PC-9 (cell line): ENCODE data around the gene KRT79. TPM values are rescaled to one million over a fixed set of nuclear protein-coding genes. Genes with fewer than 3 reads are reported as not detected.

Experiments
- BruUV-seq: library from RNA; stranded (reverse); fragments of 400-500 nt; replicated peaks from 2 replicates; lab custom pipeline; 2021; lab: Mats Ljungman, UMichigan
- CTCF ChIA-PET: fragments of 300-600 bp; sonication (Branson Sonifier 250); formaldehyde crosslinking; loops from one replicate; lab custom pipeline; 2022; ENCODE audit warnings: antibody characterized with exemption; lab: Charles Lee
- POLR2A ChIA-PET: fragments of 300-600 bp; sonication (Branson Sonifier 250); formaldehyde crosslinking; loops from one replicate; lab custom pipeline; 2022; ENCODE audit warnings: antibody characterized with exemption; ENCODE audit not compliant: unreplicated experiment; lab: Charles Lee
- DNase-seq, 2 experiments: peaks; one replicate each; pipeline versions ENCODE4 v3.0.0 to v3.0.0-alpha.2; 2015 to 2022; ENCODE audit warnings: mixed read lengths in 1 of 2
- H2AFZ ChIP-seq: fragments of 200-600 bp; sonication (generic); 2 replicates; pipeline ENCODE4 v1.8.1; 2017; ENCODE audit warnings: antibody characterized with exemption
- H3F3A ChIP-seq: fragments of 200-600 bp; sonication (generic); 2 replicates; pipeline ENCODE4 v1.8.1; 2017; ENCODE audit warnings: antibody characterized with exemption, mild to moderate bottlenecking, low read depth; ENCODE audit not compliant: insufficient read depth
- H3K27ac ChIP-seq: fragments of 200-600 bp; sonication (generic); 2 replicates; pipeline ENCODE4 v1.6.1; 2016; ENCODE audit warnings: mixed run types
- H3K27me3 ChIP-seq: fragments of 200-600 bp; sonication (generic); 2 replicates; pipeline ENCODE4 v1.6.1; 2016; ENCODE audit warnings: low read depth, mixed run types; ENCODE audit not compliant: insufficient read depth
- H3K36me3 ChIP-seq: fragments of 200-600 bp; sonication (generic); 2 replicates; pipeline ENCODE4 v1.6.1; 2016; ENCODE audit warnings: low read depth, mixed run types
- H3K4me1 ChIP-seq: fragments of 200-600 bp; sonication (generic); replicated peaks from 2 replicates; pipeline ENCODE4 v1.6.1; 2016; ENCODE audit warnings: mixed run types; ENCODE audit not compliant: insufficient read depth
- H3K4me2 ChIP-seq: fragments of 200-600 bp; sonication (generic); 2 replicates; pipeline ENCODE4 v1.6.1; 2017; ENCODE audit warnings: mixed run types
- H3K4me3 ChIP-seq: fragments of 200-600 bp; sonication (generic); 2 replicates; pipeline ENCODE4 v1.6.1; 2016; ENCODE audit warnings: mixed run types
- H3K79me2 ChIP-seq: fragments of 200-600 bp; sonication (generic); 2 replicates; pipeline ENCODE4 v1.6.1; 2017; ENCODE audit warnings: low read depth, mixed run types
- H3K9me2 ChIP-seq: fragments of 200-600 bp; sonication (generic); 2 replicates; pipeline ENCODE4 v1.8.1; 2017; ENCODE audit warnings: mild to moderate bottlenecking; ENCODE audit not compliant: insufficient read depth
- H3K9me3 ChIP-seq: fragments of 200-600 bp; sonication (generic); 2 replicates; pipeline ENCODE4 v1.8.1; 2016; ENCODE audit warnings: low read depth; ENCODE audit not compliant: insufficient read depth
- H4K20me1 ChIP-seq: fragments of 200-600 bp; sonication (generic); 2 replicates; pipeline ENCODE4 v1.8.1; 2017; ENCODE audit not compliant: insufficient read depth
- CTCF ChIP-seq: fragments of 200-600 bp; sonication (generic); conservative IDR thresholded peaks from 2 replicates; pipeline ENCODE4 v1.6.1; 2017; ENCODE audit warnings: mixed run types, antibody characterized with exemption, mild to moderate bottlenecking, moderate library complexity
- EZH2 ChIP-seq: fragments of 200-600 bp; sonication (generic); IDR thresholded peaks from 2 replicates; pipeline ENCODE4 v1.8.0; 2017; ENCODE audit warnings: antibody characterized with exemption, low read depth
- intact Hi-C: fragments of 100-400 bp; cut with micrococcal nuclease; formaldehyde crosslinking; loops from one replicate; pipeline ENCODE4 v1.10.0; 2022; ENCODE audit not compliant: unreplicated experiment
- total RNA-seq: library from RNA; stranded (reverse); gene quantifications from 2 replicates; pipeline ENCODE4 v1.2.3, GENCODE V29; 2021

KRT79 gene
- total RNA-seq, 1 experiment from 2014 or later, result 0.28 TPM

- Histone ChIP-seq H3K9me2 (no peaks in the 10 kb centered on the region), H3K36me3 (no peaks in the 10 kb centered on the region), H4K20me1 (no peaks in the 10 kb centered on the region), H3K9me3 (no peaks in the 10 kb centered on the region), H3K4me1 (no peaks in the 10 kb centered on the region), H3K4me2 (no peak overlapping the region), H3K27ac (no peak overlapping the region), H3F3A (no peaks in the 10 kb centered on the region), H3K79me2 (no peaks in the 10 kb centered on the region), H3K4me3 (no peak overlapping the region), H2AFZ (no peak overlapping the region), H3K27me3 (no peaks in the 10 kb centered on the region; the same call in 1 of the 2 replicates)
- no peak for DNase-seq
- POLR2A ChIA-PET, result no interaction called here
- TF ChIP-seq EZH2, result no peak
- CTCF ChIA-PET, result interaction anchor here (0.6 kb wide), 1 partner anchor 542 kb away, joined by 6 read pairs; no protein-coding TSS in a partner anchor
- BruUV-seq, result no TSS peak
- intact Hi-C loops, result no loop called here
These were observed 55.3 kb downstream of the KRT79 start for GRCh38 chr12:52778833-52779232.

GRCh38 chr12:52777566-52777965 is 56.5 kb downstream of the KRT79 start:
- Histone ChIP-seq H3K36me3 (no peaks in the 10 kb centered on the region), H3K79me2 (no peaks in the 10 kb centered on the region), H3K27me3 (no peaks in the 10 kb centered on the region; the same call in 1 of the 2 replicates), H3K9me2 (no peaks in the 10 kb centered on the region), H4K20me1 (no peaks in the 10 kb centered on the region), H3K9me3 (no peaks in the 10 kb centered on the region), H3K27ac (no peak overlapping the region), H3K4me1 (no peaks in the 10 kb centered on the region), H3F3A (no peaks in the 10 kb centered on the region), H3K4me3 (no peak overlapping the region), H2AFZ (no peak overlapping the region), H3K4me2 (no peak overlapping the region)
- ChIA-PET POLR2A (no interaction called here), CTCF (interaction anchor here (0.9 kb wide), 1 partner anchor 84 kb away, joined by 3 read pairs; no protein-coding TSS in a partner anchor)
- no peak for DNase-seq
- BruUV-seq, result no TSS peak
- TF ChIP-seq EZH2 (no peak), CTCF (no peak)
- intact Hi-C loops, result no loop called here

GRCh38 chr12:52776913-52777395 is 57.2 kb downstream of the KRT79 start, which contains the start of gene KRT76:
Gene KRT76, minus strand, starts transcription at chr12:52777345. Its CDS starts 54 bp downstream, at chr12:52777291.
- H3K9me2 ChIP-seq, result no peaks in the 10 kb centered on the region
- H3K79me2 ChIP-seq, result no peaks in the 10 kb centered on the region
- TF ChIP-seq EZH2, result no peak
- no peak for TF ChIP-seq CTCF
- POLR2A ChIA-PET, result no interaction called here
- no peak within 1 kb of the TSS for H3K27ac ChIP-seq
- no peak within 1 kb of the TSS for H3K4me2 ChIP-seq
- no peak within 1 kb of the TSS for H3K4me3 ChIP-seq
- H3K27me3 ChIP-seq, result no peaks in the 10 kb centered on the region; the same call in 1 of the 2 replicates
- no peaks in the 10 kb centered on the region for H3F3A ChIP-seq
- H3K36me3 ChIP-seq, result no peaks in the 10 kb centered on the region
- H3K9me3 ChIP-seq, result no peaks in the 10 kb centered on the region
- intact Hi-C loops, result no loop called here
- H2AFZ ChIP-seq, result no peak within 1 kb of the TSS
- H3K4me1 ChIP-seq, result no peaks in the 10 kb centered on the region
- no peak for DNase-seq
- CTCF ChIA-PET, result interaction anchor here (0.9 kb wide), 1 partner anchor 85 kb away, joined by 3 read pairs; no protein-coding TSS in a partner anchor
- no TSS peak for BruUV-seq
- H4K20me1 ChIP-seq, result no peaks in the 10 kb centered on the region
